ENCODE results near the gene OR5H1. TPM values are rescaled to one million over a fixed set of nuclear protein-coding genes. Genes with fewer than 3 reads are reported as not detected.
"Not testable (repeated sequence)": the region's sequence is repeated elsewhere in the genome, so short reads cannot be mapped to it uniquely, and the experiment has no call there.

The OR5H1 gene
- total and polyA plus RNA-seq, 2 experiments from 2014 or later, result not detected

DNA sequence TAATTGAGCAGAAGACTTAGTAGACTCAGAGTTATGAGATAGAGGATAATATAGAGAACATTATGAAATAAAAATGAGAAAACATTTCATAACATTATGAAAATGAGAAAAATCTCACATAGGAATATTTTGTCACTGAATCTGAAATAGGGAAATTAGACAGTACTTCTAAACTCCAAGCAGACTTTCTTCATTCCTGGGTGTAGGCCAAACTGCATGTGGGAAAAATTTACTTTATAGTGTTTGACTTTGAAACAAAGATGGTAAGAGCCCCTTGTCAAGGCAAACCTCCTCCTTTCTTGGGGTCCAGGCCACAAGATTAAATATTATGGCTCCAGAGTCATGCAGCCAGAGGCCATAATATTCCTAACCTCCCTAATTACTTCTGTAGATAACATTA is 10.0 kb downstream of the OR5H1 start:
- no peaks in the 10 kb centered on the region for H3K36me3 ChIP-seq (ENCODE audit: low read depth)
- no peak overlapping the region for H3K4me3 ChIP-seq
- no peak overlapping the region for H3K4me2 ChIP-seq (ENCODE audit: unreplicated experiment)
- DNase-seq, result no peak
- no peak for TF ChIP-seq EZH2phosphoT487 (IDR thresholded peaks at IDR 0.05; ENCODE audit: insufficient read depth, low read depth)
- no peak for TF ChIP-seq EZH2 (IDR thresholded peaks at IDR 0.05; ENCODE audit: insufficient read depth, poor library complexity, severe bottlenecking)
- H3K9me2 ChIP-seq (ENCODE audit: insufficient read depth), result no peaks in the 10 kb centered on the region
- H3K27ac ChIP-seq, result no peak overlapping the region
- no peaks in the 10 kb centered on the region for H3K4me1 ChIP-seq (ENCODE audit: insufficient read depth)
- H2AFZ ChIP-seq, result no peak overlapping the region
- H4K20me1 ChIP-seq (ENCODE audit: insufficient read depth), result no peaks in the 10 kb centered on the region
- H3K27me3 ChIP-seq (replicated peaks; ENCODE audit: insufficient read depth), result no peaks in the 10 kb centered on the region
- H3K79me2 ChIP-seq (ENCODE audit: insufficient read depth), result no peaks in the 10 kb centered on the region
- H3K9me3 ChIP-seq (ENCODE audit: low read depth), result no peaks in the 10 kb centered on the region
- in situ Hi-C loops (cut with MboI), result no loop called here
- H3F3A ChIP-seq (ENCODE audit: insufficient read depth), result no peaks in the 10 kb centered on the region
- H3K9ac ChIP-seq, result no peak overlapping the region

DNA sequence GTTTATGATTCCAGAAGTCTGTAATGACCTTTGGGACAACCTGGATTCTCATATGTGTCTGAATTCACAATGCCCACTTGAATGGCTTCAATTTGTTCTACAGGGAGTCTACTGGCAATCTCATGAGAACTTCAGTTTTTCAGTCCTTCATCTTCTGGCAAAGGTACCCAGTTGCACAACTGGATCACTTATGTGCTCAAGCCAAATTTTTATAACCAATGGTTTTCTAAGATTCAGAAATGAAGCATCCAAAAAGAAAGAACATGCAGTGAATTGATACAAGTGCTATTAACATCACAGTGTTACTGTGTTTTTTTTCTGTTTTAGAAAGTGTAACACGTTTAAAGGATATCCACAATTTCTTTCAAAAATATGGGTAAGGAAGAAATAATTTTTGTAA is 16.7 kb downstream of the OR5H1 start, which contains the start of gene OR5H14:
Gene OR5H14, plus strand, starts transcription at position 301 of the 400 bp plus-strand sequence. CDS start 1,907 bp downstream, outside the sequence.
- no peak for TF ChIP-seq EZH2phosphoT487 (IDR thresholded peaks at IDR 0.05; ENCODE audit: insufficient read depth, low read depth)
- TF ChIP-seq EZH2 (IDR thresholded peaks at IDR 0.05; ENCODE audit: insufficient read depth, poor library complexity, severe bottlenecking), result no peak
- no peaks in the 10 kb centered on the region for H3K4me1 ChIP-seq (ENCODE audit: insufficient read depth)
- H3K27ac ChIP-seq, result no peak within 1 kb of the TSS
- H3F3A ChIP-seq (ENCODE audit: insufficient read depth), result no peaks in the 10 kb centered on the region
- no peaks in the 10 kb centered on the region for H3K36me3 ChIP-seq (ENCODE audit: low read depth)
- H3K9ac ChIP-seq, result no peak within 1 kb of the TSS
- H3K27me3 ChIP-seq (replicated peaks; ENCODE audit: insufficient read depth), result no peaks in the 10 kb centered on the region
- no peak within 1 kb of the TSS for H3K4me2 ChIP-seq (ENCODE audit: unreplicated experiment)
- H3K9me2 ChIP-seq (ENCODE audit: insufficient read depth), result no peaks in the 10 kb centered on the region
- DNase-seq, result no peak
- H2AFZ ChIP-seq, result no peak within 1 kb of the TSS
- 0 to 3% methylated on average over 1 of the region's 1 CpG for WGBS, 2 experiments (ENCODE audit: low coverage in 1 of 2, low lambda C conversion rate in 2 of 2, missing lambda C conversion rate in 2 of 2)
- H4K20me1 ChIP-seq (ENCODE audit: insufficient read depth), result no peaks in the 10 kb centered on the region
- H3K79me2 ChIP-seq (ENCODE audit: insufficient read depth), result no peaks in the 10 kb centered on the region
- in situ Hi-C loops (cut with MboI), result no loop called here
- H3K4me3 ChIP-seq, result no peak within 1 kb of the TSS
- H3K9me3 ChIP-seq (ENCODE audit: low read depth), result no peaks in the 10 kb centered on the region

DNA sequence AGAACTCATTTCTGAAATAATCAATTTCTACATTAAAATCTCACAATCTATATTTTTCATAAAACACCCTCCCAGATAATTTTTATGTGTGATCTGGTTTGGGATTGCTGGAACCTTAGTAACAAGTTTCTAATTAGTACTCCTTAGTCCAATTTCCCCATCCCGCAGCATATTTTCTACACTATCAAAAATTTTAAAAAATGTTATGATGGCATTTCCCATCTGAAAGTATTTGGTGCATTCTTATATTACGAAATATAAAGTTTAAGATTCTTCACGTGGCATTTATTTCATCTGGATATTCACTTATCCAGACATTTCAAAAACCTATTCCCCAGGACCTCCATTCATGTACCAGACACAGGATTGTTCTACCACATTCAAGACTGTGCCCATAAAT is 18.2 kb downstream of the OR5H1 start:
- 9 to 20% methylated on average over 3 of the region's 3 CpGs for WGBS, 2 experiments (ENCODE audit: low coverage in 1 of 2, low lambda C conversion rate in 2 of 2, missing lambda C conversion rate in 2 of 2)
- H3K36me3 ChIP-seq (ENCODE audit: low read depth), result no peaks in the 10 kb centered on the region
- no peak overlapping the region for H3K4me2 ChIP-seq (ENCODE audit: unreplicated experiment)
- no peak overlapping the region for H3K27ac ChIP-seq
- H3K4me1 ChIP-seq (ENCODE audit: insufficient read depth), result no peaks in the 10 kb centered on the region
- TF ChIP-seq EZH2 (IDR thresholded peaks at IDR 0.05; ENCODE audit: insufficient read depth, poor library complexity, severe bottlenecking), result no peak
- no peaks in the 10 kb centered on the region for H3K79me2 ChIP-seq (ENCODE audit: insufficient read depth)
- no peaks in the 10 kb centered on the region for H3F3A ChIP-seq (ENCODE audit: insufficient read depth)
- no peaks in the 10 kb centered on the region for H3K9me2 ChIP-seq (ENCODE audit: insufficient read depth)
- in situ Hi-C loops (cut with MboI), result no loop called here
- H2AFZ ChIP-seq, result no peak overlapping the region
- no peaks in the 10 kb centered on the region for H4K20me1 ChIP-seq (ENCODE audit: insufficient read depth)
- no peaks in the 10 kb centered on the region for H3K9me3 ChIP-seq (ENCODE audit: low read depth)
- H3K9ac ChIP-seq, result no peak overlapping the region
- no peaks in the 10 kb centered on the region for H3K27me3 ChIP-seq (replicated peaks; ENCODE audit: insufficient read depth)
- DNase-seq, result no peak
- no peak overlapping the region for H3K4me3 ChIP-seq

DNA sequence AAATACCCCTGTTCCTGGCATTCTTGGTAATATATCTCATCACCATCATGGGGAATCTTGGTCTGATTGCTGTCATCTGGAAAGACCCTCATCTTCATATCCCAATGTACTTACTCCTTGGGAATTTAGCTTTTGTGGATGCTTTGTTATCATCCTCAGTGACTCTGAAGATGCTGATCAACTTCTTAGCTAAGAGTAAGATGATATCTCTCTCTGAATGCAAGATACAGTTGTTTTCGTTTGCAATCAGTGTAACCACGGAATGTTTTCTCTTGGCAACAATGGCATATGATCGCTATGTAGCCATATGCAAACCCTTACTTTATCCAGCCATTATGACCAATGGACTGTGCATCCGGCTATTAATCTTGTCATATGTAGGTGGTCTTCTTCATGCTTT is 18.9 kb downstream of the OR5H1 start:
- H3K9ac ChIP-seq, result not testable (repeated sequence)

GRCh38 chr3:98151241-98151640 is 20.7 kb downstream of the OR5H1 start:
- Histone ChIP-seq H3K27me3 (replicated peaks; ENCODE audit: insufficient read depth) (no peaks in the 10 kb centered on the region), H3K4me3 (no peak overlapping the region), H3K9me2 (ENCODE audit: insufficient read depth) (no peaks in the 10 kb centered on the region), H3K79me2 (ENCODE audit: insufficient read depth) (no peaks in the 10 kb centered on the region), H3K9me3 (ENCODE audit: low read depth) (no peaks in the 10 kb centered on the region), H3K27ac (no peak overlapping the region), H3F3A (ENCODE audit: insufficient read depth) (no peaks in the 10 kb centered on the region), H3K4me2 (ENCODE audit: unreplicated experiment) (no peak overlapping the region), H4K20me1 (ENCODE audit: insufficient read depth) (no peaks in the 10 kb centered on the region), H3K4me1 (ENCODE audit: insufficient read depth) (no peaks in the 10 kb centered on the region), H2AFZ (no peak overlapping the region), H3K36me3 (ENCODE audit: low read depth) (no peaks in the 10 kb centered on the region), H3K9ac (no peak overlapping the region)
- in situ Hi-C loops (cut with MboI), result no loop called here
- no peak for DNase-seq
- WGBS, 2 experiments (ENCODE audit: low coverage in 1 of 2, low lambda C conversion rate in 2 of 2, missing lambda C conversion rate in 2 of 2), result 23 to 25% methylated on average over 5 of the region's 5 CpGs
- no peak for TF ChIP-seq EZH2 (IDR thresholded peaks at IDR 0.05; ENCODE audit: insufficient read depth, poor library complexity, severe bottlenecking)
- no peak for TF ChIP-seq EZH2phosphoT487 (IDR thresholded peaks at IDR 0.05; ENCODE audit: insufficient read depth, low read depth)

More for the DNA sequence above, 18.9 kb downstream of the OR5H1 start:
- H3K9me2 ChIP-seq (ENCODE audit: insufficient read depth); H4K20me1 ChIP-seq (ENCODE audit: insufficient read depth); H3K79me2 ChIP-seq (ENCODE audit: insufficient read depth); H3F3A ChIP-seq (ENCODE audit: insufficient read depth); DNase-seq; in situ Hi-C loops (cut with MboI); H3K27ac ChIP-seq; H3K4me1 ChIP-seq (ENCODE audit: insufficient read depth); H3K36me3 ChIP-seq (ENCODE audit: low read depth); H3K9me3 ChIP-seq (ENCODE audit: low read depth); H3K27me3 ChIP-seq (replicated peaks; ENCODE audit: insufficient read depth); H2AFZ ChIP-seq; H3K4me3 ChIP-seq; H3K4me2 ChIP-seq (ENCODE audit: unreplicated experiment): not testable (repeated sequence)
- 20 to 30% methylated on average over 4 of the region's 4 CpGs for WGBS, 2 experiments (ENCODE audit: low coverage in 1 of 2, low lambda C conversion rate in 2 of 2, missing lambda C conversion rate in 2 of 2)

Measured in GM23248 (cell line).